Endometrium (tissue), 2 donors: ENCODE measurements around the gene GPR61.

Source experiments
- FAIRE-seq: peaks from 2 replicates; lab custom pipeline; 2012; peaks lifted over from hg19 to GRCh38; lab: Jason Lieb, UNC
- donor health status: control.
- donor health status: control.

The GPR61 gene, protein sequence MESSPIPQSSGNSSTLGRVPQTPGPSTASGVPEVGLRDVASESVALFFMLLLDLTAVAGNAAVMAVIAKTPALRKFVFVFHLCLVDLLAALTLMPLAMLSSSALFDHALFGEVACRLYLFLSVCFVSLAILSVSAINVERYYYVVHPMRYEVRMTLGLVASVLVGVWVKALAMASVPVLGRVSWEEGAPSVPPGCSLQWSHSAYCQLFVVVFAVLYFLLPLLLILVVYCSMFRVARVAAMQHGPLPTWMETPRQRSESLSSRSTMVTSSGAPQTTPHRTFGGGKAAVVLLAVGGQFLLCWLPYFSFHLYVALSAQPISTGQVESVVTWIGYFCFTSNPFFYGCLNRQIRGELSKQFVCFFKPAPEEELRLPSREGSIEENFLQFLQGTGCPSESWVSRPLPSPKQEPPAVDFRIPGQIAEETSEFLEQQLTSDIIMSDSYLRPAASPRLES

DNA sequence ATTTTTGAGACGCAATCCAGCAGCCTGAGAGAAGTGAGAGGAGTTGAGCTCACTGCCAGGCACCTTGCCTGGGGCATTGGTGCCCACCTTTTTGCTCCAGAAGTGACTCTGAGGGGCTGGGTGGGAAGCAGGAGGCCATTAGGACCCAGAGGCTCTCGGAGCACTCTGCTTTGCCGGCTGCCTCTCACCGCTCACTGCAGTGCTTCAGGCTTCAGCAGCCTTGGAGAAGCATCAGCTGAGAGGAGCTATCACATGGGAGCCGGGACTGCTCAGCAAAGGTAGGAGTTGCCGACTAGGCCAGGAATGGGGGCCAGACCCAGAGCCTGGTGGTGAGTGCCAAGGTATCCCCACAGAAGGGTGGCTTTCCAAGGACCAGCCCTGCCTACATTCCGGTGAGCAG is at the start of gene GPR61:
Gene GPR61 (plus strand): TSS at position 197 of the 400 bp plus-strand sequence. CDS start 3,151 bp downstream, outside the sequence.
- no peak for FAIRE-seq

DNA sequence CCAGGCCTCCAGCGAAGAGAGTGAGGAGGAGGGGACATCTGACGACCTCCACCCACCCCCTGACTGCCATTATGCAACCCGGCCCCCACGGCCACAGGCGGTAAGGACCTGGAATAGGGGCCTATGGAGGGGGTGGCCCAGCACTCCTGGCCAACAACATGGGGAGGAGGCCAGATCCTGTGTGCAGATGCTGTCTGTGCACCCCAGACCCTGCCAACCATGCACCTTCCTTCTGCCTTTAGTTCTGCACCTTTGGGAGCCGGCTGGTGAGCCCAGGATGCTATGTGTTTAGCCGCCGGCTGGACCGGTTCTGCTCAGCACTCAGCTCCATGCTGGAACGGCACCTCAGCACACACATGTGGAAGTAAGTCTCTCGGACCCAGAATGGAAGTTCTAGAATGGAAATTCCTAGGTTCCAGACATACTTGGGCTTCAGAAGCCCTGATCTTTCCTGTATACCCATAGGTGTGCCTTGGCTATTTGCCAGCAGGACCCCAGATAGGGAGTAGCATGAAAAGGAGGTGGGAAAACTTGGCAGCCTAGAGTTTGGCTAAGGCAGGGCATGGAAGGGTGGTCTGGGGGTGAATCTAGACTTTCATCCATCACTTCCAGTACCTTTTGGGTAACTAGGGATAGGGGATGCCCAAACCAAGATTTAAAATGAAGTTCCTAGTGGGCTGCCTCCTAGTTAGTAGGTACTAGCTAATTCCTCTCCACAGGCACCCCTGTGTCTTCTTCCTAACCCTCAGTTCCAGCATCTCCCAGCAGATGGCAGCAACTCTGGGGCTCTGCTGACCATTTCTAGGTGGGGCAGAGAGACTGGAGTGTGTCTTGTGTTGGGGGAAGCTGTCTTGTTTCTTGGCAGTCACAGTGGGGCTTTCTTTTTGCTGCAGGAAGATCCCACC is 49.4 kb upstream of the GPR61 start:
- FAIRE-seq, result no peak

DNA sequence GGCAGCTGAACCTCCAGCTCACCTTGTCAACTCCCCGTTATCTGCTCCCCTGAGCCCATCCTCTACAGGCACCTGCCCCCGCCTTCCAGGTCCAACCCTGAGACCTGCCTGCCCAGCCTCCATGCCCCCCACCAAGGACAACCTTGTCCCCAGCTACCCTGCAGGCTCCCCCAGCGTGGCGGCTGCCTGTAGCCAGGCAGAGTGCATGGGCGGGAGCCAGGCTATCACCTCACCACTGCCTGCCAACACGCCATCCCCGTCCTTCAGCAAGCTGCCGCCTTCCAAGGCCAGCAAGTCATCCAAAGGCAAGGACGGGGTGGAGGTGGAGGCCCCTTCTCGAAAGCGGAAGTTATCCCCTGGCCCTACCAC is 48.8 kb upstream of the GPR61 start:
- FAIRE-seq, result no peak

DNA sequence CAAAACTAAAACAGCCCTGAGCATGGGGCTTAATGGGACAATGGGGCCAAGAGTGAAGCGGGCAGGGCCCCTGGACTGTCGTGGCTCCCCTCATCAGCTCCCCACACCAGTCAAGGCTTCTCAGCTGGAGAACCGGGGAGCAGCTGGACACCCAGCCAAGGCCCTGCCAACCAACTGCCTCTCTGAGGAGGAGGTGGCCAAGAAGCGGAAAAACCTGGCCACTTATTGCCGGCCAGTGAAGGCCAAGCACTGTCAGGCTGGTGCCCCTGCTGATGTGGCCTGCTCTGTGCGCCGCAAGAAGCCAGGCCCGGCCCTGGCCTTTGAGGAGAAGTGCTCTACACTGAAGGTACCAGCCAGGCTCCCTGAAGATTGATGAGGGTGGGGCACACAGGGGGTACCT is 48.3 kb upstream of the GPR61 start:
- FAIRE-seq, result no peak

DNA sequence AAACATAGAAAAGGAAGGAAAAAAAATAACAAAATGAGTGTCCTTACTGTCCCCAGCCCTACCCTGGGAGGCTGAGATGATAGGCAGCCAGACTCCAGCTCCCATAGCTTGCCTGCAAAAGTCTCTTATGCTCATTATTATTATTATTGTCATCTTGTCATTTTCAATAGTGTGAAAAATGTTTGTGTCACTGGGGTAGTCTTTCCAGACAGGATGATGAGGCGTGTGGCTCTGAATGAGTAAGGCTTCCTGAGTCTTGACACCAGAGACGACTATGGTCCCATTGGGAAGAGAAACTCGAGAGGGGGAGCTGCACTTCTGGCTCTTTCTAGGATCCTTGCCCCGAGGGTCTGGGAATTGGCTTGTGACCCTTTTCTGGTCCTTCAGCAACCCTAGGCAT is 46.9 kb upstream of the GPR61 start:
- no peak for FAIRE-seq

DNA sequence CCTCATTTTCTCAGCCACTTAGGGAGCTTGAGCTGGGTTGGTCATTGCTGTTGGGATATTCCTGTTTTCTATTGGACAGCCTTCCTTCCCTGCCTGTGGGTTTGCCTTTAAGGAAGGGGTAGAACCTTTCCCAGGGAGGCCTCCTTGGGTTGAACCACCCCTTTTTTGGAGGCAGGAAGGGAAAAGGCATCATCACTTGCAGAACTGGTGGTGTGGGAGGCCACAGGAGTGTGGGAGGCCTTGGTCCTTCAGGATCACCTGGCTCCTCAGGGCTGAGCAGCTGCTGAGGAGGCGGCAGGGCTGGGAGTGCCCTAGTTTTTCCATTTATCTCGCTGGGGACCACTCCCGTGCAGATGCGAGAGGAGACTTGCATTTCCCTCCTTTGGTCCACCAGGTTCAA is 46.4 kb upstream of the GPR61 start:
- no peak for FAIRE-seq

DNA sequence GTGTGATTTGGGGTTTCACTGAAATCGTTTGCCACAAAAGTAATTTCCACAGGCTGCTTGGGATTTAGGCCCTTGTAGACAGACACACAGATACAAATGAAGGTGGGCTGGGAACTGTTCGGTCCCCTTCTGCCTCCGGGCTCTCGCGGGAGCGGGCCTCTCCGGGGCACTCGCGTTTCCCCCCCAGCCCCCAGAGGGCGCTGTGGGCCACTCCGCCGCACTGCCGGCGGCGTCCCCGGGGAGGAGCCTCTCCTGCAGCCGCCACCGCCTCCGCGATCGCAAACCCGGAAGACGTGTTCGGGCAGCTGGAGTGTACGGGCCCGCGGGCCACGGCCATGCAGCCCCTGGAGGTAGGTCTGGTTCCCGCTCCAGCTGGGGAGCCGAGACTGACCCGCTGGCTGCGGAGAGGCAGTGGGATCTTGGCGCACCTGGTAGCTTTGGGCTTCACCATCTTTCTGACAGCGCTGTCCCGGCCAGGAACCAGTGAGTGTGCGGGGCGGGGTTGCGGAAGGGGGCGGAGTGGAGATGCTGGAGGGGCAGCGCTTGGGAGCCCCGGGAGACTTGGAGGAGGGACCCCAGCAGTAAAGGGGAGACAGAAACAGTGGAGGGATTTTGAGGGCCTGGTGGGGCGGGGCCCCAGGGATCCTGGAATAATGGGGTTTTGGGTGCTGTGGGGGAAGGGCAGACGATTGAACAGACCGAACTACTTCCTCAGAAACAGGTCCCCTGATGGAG is 45.7 kb upstream of the GPR61 start, which contains the start of gene CYB561D1:
Gene CYB561D1 (plus strand): TSS at position 290 of the 735 bp plus-strand sequence. CDS start 46 bp downstream, at position 336.
- FAIRE-seq, result no peak

DNA sequence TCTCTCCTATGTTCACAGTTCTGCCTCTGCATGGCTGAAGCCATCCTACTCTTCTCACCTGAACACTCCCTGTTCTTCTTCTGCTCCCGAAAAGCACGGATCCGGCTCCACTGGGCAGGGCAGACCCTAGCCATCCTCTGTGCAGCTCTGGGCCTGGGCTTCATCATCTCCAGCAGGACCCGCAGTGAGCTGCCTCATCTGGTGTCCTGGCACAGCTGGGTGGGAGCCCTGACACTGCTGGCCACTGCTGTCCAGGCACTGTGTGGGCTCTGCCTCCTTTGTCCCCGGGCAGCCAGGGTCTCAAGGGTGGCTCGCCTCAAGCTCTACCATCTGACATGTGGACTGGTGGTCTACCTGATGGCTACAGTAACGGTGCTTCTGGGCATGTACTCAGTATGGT is 43.9 kb upstream of the GPR61 start:
- no peak for FAIRE-seq

DNA sequence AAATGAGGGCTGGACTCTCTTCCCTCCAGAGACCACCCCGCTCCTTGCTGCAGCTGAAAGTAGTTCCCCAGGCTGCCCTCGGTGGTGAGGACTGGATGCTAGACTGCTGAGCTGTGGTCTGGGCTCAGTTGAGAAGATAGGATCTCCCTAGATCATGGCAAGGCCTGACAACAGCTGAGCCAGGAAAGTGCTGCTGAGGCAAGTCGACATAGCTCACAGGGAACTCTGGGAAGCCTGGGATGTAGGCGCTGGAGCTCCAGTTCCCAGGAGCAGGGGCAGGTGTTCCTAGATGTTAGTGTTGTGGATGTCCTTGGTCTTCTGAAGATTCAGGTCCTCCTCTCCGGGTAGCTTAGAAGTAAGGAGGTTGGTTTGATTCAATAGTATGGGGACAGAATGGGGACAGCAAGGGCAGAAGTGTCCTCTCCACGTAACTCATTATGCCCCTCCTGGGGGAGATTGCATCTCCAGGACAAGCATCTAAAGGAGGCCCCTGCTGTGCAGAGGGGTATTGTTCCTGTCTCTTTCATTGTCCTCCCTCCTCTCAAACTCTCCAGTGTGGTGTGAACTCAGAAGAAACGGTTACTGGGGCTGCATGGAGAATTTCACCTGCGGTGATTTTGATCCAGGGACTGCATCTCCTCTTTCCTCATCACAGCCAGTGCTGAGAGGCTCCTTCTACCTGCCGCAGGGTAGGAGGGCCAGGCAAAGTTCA is 42.1 kb upstream of the GPR61 start:
- FAIRE-seq, result no peak

DNA sequence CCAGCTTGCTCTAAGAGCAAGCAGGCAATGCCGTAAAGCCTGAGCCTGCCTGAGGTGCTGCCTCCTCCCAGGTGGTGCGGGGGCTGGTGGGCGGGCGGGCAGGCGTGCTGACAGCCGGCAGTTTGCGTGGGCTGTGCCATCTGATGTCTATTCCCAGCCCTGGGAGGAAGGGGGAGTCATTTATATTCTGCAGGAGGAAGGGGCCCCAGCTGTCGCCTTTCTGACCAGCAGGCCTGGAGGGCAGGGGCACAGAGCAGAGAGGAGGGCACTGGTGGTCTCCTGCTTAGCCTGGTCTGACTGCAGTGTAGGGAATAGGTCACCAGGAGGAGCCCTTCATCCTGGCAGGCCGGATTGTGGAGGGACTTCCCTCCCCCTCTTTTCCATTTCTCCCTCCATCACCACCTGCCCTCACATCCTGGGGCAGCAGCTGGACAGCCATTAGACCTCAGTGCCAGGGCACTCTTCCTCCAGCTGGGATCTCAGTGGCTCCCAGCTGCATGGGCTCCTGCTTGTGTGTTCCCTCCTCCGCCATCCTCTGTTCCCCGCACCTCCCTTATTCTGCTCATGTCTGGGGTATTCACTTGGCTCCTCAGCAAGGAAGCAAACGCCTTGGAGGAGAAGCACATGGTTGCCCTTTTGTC is 41.4 kb upstream of the GPR61 start:
- FAIRE-seq, result no peak

DNA sequence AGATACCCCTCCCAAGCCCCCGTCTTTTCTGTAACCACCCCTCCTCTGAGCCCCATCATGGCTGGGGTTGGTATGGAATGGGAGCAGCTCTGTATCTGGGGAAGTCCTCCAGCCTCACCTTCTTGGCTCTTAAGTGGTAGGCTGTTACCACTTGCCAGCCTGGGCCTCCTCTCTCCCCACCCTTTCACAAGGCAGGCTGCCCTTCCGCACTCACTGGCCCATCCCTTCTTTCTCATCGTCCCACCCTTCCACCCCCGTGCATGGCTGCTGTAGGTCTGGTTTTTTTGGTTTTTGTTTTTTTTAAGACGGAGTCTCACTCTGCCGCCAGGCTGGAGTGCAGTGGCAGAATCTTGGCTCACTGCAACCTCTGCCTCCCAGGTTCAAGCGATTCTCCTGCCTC is 40.6 kb upstream of the GPR61 start:
- no peak for FAIRE-seq

DNA sequence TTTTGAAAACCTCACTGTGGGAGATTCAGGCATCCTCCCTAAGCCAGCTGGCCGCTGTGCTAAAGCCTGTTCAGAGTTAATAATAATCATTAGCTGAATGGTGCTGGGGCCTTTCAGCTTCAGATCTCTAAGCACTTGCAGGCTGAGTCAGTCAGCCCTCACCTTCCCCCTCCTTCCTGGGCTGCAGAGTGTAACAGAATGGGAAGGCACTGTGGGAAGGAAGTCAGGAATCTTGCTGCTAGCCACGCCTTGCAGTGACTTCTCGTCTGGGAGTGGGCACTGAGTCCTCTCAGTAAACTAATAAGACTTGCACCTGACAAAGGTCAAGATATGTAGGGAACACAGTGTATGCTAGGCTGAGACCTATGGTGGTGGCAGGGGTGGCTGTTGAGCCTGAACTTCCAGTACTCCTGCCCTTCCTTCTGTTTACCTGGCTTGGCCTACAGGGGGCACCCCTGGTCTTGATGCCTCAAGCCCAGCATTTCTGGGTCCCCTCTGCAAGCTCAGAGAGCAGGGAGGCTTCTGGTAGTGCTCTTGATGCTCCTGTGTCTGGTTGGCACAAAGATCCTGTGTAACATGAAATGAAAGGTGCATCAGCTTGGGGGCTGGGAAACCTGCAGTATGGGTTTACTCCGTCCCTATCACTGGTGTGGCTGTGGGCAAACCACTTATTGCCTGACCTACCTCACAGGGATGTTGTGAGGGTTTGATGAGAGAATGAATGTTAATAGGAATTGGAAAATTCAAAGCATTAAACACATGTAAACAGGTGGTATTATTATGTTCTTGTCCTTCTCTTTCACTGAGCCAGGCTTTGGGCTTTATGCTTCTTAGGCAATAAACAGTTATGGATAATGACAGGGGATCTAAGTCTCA is 39.8 kb upstream of the GPR61 start:
- FAIRE-seq, result no peak

DNA sequence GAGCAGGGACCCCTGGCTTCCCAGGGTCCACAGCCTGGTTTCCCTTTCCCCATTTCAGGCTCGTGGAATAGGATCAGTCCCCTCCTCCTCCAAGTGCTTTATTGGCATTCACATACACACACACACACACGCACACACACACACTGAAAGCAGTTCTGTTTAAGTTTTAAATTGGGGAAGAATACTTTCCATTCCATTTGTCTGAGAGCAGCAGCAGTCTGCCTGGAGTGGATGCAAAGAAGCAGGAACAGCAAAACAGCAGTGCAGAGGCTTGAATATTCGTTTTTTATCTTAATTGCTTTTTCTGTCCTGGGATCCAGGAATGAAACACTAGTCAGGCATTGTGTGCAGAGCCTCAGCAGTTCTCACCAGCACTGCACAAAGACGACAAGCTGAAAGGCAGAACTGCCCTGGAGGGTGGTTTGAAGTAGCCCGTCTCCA is 38.7 kb upstream of the GPR61 start:
- no peak for FAIRE-seq

DNA sequence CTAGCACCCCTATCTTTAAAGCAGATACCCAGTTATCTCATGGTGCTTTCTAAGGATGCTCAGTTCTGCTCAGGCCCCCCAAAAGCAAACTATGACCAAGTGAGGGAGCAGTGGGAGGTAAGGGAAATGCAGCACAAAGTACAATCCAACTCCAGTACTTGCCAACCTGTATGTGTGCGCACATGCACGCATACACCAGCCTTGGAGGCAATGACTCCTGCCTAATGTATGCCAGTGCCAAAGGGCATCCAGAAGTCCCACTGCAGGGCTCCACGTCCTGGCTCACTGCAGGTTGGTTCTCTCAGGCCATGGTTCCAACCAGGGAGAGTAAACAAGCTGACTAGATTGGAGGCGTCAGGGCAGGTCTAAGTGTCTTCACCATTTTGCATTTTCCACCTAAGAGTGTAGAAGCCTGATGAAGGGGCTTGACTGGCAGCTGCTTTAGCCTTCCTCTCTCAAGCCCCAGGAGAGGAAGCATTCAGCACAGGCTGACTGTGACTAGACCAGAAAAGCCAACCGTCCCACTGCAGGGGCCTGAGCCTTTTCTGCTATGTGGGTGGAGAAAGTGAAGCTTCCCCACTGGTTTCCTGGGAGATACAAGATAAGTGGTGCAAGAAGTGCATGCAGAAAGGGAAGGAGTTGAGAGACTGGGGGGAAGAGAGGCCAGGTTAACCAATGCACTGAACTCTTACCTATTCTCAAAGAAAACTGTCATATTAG is 37.9 kb upstream of the GPR61 start:
- no peak for FAIRE-seq

DNA sequence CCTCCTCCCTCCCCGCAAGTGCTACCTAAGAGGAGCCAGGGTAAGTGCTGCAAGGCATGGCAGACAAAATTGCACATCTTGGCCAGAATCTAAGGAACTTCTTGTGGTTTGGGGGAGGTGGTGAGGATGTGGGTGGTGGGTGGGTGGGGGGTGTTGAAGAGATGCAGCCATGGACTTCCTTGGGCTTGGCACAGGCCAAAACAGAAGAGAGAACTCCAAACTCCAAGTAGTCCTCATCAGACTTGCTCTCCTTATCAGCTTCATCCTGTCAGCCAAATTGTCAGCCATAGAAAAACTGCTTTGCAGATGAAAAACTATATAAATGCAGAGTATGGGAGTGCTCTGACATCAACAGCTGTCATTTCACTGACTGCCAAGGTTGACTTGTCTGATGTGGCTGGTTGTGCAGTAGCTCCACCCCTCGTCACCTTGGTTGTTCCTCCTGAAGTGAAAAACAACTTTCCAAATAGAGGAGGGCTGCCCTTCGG is 37.3 kb upstream of the GPR61 start:
- FAIRE-seq, result no peak

DNA sequence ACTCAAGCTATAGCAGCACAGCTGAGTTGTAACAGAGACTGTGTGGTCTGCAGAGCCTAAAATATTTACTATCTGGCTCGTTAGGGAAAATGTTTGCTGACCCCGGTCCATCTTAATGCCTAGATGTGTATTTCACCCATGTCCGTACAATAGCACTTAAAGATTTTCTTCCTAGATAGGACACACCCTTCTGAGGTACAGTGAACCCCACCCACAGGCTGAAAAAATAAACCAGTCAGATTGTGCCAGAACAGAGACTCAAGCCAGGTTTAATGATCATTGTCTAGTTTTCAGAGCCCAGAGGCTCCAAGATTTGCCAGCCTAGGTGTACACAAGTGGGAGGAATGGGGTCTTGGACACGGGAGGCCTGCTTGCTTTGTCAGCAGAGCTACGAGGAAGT is 35.7 kb upstream of the GPR61 start:
- no peak for FAIRE-seq

DNA sequence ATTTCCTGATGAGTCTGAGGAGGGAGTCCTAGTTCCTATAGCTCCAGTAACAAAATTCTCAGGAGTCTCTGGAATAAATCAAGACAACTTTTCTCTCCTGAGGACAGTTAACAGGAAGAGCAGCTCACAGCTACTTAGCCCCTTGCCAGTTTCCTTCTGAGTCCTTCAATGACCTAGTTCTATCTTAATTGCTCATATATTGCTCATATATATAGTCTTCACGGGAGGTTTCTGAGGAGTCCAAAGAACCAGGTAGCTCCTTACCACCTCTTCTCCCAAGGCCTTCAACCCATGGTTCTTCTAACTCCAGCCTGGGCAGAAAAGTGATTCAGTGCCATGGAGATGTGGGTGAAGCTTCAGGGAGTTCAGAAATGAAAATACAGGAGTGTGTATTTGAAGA is 34.7 kb upstream of the GPR61 start:
- FAIRE-seq, result no peak

DNA sequence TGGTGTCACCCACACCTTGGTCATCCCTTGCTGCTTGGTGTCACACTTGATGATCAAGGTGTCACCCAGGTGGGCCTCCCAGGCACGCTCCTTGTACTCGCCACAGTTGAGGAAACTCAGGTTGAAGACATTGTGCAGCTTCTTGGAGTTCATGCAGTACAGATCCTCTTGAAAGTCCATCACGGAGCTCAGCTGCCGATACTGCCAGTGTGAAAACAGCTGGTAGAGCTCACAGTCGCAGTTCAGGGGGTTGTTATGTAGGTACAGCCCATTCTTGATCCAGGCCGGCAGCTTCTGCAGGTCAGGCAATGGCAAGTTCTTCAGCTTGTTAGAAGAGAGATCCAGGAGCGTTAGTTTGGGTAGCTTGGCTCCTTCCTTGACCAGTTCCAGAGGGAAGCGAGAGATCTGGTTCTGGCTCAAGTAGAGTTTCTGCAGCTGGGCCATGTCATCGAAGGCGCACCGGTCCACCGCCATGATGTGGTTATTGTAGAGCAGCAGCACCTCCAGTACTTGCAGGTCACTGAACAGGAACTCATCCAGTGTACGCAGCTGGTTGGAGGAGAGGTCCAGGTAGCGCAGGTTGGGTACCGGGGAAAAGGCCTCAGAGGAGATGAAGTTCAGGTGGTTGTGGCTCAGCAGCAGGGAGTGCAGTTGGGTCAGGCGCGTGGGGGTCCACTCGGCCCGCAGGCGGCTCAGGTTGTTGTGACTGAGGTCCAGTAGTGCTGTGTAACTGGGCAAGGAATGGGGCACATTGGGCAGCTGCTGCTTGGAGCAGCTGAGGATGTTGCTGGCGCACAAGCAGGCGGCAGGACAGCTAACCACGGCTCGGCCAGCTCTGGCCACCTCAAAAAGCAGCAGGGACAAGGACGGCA is 31.4 kb upstream of the GPR61 start:
- FAIRE-seq, result no peak

DNA sequence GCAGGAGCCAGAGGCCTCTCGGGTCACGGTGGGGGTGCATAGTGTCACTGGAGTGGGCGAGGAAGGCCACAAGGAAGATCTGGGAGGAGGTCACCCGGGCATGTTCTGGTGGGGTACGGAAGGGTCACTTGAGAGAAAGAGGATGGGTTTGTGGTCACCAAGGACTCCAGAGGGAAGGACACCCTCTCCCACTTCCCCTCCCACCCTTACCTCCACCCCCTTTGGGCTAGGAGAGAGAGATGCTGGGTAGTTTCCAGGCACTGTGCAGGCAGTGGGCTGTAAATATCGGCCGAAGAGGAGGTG is 30.8 kb upstream of the GPR61 start:
- FAIRE-seq, result no peak
